ENCODE data around the gene AOAH. TPM values are rescaled to one million over a fixed set of nuclear protein-coding genes. Genes with fewer than 3 reads are reported as not detected.

The AOAH gene
- total RNA-seq, 2 experiments from 2014 or later, result 13.3 to 14.4 TPM

DNA sequence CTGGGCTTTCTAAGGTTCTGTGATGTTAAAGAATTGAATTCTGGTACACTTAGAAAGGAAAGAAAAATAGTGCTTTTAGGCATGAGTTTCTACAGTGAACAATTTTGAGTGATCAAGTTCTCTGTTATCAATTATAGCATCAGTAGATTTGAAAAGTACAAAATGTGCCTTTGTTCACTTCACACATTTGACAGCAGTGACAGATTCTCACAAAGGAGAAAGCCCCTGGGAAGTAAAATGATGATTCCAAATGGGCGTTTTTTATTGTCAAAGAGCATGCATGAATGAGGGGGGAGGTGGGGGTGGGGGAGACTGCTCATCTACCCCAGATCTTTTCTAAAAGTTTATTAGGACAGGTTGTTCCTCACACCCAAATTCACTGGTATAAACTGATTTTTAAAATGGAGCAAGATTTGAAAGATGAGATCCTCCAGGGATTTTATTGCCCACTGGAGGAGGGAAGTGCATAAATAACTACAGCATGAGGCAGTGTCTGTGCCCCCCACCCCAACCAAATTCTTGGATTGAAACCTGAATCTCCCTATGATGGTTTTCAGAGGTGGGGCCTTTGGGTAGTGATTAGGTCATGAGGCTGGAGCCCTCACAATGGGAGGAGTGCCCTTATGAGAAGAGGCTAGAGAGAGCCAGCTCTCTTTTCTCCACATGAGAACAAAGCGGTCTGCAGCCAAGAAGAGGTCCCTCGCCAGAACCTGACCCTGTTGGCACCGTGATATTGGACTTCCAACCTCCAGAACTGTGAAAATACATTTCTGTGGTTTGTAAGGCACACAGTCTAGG lies 79.5 kb downstream of the AOAH start:
- H3K9me3 Mint-ChIP-seq, result peaks cover 3% of the 10 kb centered on the region
- H3K4me3 Mint-ChIP-seq, result no peak overlapping the region
- ChIA-PET POLR2A (no interaction called here), CTCF (no interaction called here)
- no peaks in the 10 kb centered on the region for H3K27me3 Mint-ChIP-seq
- H3K36me3 Mint-ChIP-seq (ENCODE audit: low read depth), result peaks cover 22% of the 10 kb centered on the region
- DNase-seq, result no peak
- H3K4me1 Mint-ChIP-seq, result peaks cover 31% of the 10 kb centered on the region
- H3K27ac Mint-ChIP-seq, result no peak overlapping the region

DNA sequence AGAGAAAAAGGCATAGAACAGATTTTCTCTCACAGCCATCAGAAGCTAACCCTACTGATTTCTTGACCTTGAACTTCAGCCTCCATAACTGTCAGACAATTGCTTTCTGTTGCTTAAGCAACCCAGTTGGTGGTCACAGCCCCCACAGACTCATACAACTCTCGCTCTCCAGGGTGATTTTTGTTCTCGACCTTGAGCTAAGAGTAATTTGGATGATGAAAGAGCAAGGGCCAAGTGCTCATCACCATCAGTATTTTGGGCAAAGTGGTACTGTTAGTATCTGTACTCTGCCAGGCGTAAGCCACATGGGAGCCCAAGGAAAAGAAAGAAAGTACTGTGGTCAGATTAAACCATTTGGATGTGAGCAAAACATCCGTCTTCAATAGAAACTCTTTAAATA lies 81.9 kb downstream of the AOAH start:
- H3K4me1 Mint-ChIP-seq, result peaks cover 55% of the 10 kb centered on the region
- H3K27me3 Mint-ChIP-seq, result no peaks in the 10 kb centered on the region
- peaks cover 3% of the 10 kb centered on the region for H3K9me3 Mint-ChIP-seq
- H3K36me3 Mint-ChIP-seq (ENCODE audit: low read depth), result peaks cover 34% of the 10 kb centered on the region
- no peak for DNase-seq
- no peak overlapping the region for H3K4me3 Mint-ChIP-seq
- H3K27ac Mint-ChIP-seq, result no peak overlapping the region
- CTCF ChIA-PET, result interaction anchor here (1.7 kb wide), 1 partner anchor 10 kb away, joined by 3 read pairs; no protein-coding TSS in a partner anchor
- POLR2A ChIA-PET, result no interaction called here

- CTCF ChIA-PET, result interaction anchor here (1.7 kb wide), 1 partner anchor 9 kb away, joined by 3 read pairs; no protein-coding TSS in a partner anchor
- H3K36me3 Mint-ChIP-seq (ENCODE audit: low read depth), result peaks cover 38% of the 10 kb centered on the region
- POLR2A ChIA-PET, result no interaction called here
- peaks cover 3% of the 10 kb centered on the region for H3K9me3 Mint-ChIP-seq
- no peaks in the 10 kb centered on the region for H3K27me3 Mint-ChIP-seq
- H3K4me1 Mint-ChIP-seq, result peaks cover 59% of the 10 kb centered on the region
- DNase-seq, result no peak
- H3K4me3 Mint-ChIP-seq, result no peak overlapping the region
- H3K27ac Mint-ChIP-seq, result peak overlapping the region; percentile 72
These were observed 82.3 kb downstream of the AOAH start for GRCh38 chr7:36642010-36642409.

- Mint-ChIP-seq H3K36me3 (ENCODE audit: low read depth) (peaks cover 41% of the 10 kb centered on the region), H3K4me3 (no peak overlapping the region), H3K9me3 (peaks cover 3% of the 10 kb centered on the region), H3K27me3 (no peaks in the 10 kb centered on the region), H3K4me1 (peaks cover 64% of the 10 kb centered on the region), H3K27ac (peak overlapping the region; percentile 98)
- no peak for DNase-seq
- POLR2A ChIA-PET, result interaction anchor here (0.6 kb wide), 1 partner anchor 154 kb away, joined by 4 read pairs; no protein-coding TSS in a partner anchor
- CTCF ChIA-PET, result interaction anchor here (0.7 to 2.2 kb wide), 5 partner anchors 8 to 71 kb away, joined by 3 to 12 read pairs (median 3); no protein-coding TSS in a partner anchor
These were observed 83.6 kb downstream of the AOAH start for GRCh38 chr7:36640682-36641081.

DNA sequence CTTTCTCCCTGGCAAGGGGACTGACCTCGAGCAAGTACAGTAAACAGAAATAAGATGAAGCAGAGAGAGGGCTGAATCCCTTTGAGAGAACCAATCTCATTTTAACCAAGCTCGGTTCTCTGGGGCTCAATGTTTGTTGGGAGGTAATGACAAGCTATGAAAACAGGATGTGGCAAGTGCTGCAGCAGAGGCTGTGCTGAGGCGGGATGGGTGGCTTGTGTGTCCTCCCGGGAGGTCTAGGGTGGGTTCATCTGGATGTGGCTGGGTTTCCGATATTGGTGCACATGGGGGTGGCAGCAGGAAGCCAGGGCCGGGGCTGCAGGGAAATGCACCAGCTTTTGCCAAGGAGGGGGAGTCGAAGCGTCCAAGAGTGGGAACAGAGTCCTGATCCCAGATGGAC lies 84.5 kb downstream of the AOAH start:
- Mint-ChIP-seq H3K27me3 (no peaks in the 10 kb centered on the region), H3K9me3 (peaks cover 3% of the 10 kb centered on the region), H3K36me3 (ENCODE audit: low read depth) (peaks cover 41% of the 10 kb centered on the region), H3K4me1 (peaks cover 64% of the 10 kb centered on the region), H3K27ac (peak overlapping the region; percentile 98), H3K4me3 (peak overlapping the region; percentile 50)
- ChIA-PET POLR2A (no interaction called here), CTCF (interaction anchor here (1.1 to 2.2 kb wide), 3 partner anchors 31 to 542 kb away, joined by 3 to 12 read pairs (median 5); no protein-coding TSS in a partner anchor)
- peak; percentile 75 for DNase-seq

DNA sequence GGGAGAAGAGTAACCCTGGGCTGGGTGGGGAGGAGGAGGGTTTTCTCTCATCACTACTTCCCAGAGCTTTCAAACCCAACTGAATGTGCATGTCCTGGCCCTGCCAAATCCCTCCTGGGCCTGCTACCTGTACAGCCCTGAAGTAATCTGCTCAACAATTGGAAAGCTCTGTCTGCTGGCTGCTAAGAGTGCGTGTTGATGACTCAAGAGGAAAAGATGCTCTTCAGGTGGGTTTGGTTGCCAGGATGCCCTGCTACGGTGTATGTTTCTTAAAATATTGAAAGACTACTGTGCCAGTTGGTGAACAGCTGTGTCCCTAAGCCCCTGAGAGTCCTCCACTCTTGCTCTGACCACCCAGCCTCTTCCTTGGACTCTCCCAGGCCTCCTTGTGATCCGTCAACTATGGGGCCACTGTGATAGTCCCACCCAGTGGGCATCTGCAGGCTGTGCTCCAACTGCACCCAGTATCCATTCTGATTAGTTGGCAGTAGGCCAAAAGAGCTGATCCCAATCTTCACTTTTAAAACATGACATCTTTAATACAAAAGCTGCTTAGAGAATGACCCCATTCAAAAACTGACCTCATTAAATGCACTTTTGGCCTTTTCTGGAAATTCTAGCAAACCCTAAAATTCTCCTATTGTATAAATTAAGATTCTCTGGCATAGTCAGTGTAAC lies 85.6 kb downstream of the AOAH start:
- ChIA-PET POLR2A (no interaction called here), CTCF (interaction anchor here (0.9 to 2.2 kb wide), 7 partner anchors 24 to 544 kb away, joined by 3 to 12 read pairs (median 3); no protein-coding TSS in a partner anchor)
- Mint-ChIP-seq H3K4me1 (peaks cover 62% of the 10 kb centered on the region), H3K36me3 (ENCODE audit: low read depth) (peaks cover 39% of the 10 kb centered on the region), H3K27ac (peak overlapping the region; percentile 98), H3K4me3 (no peak overlapping the region), H3K9me3 (peaks cover 3% of the 10 kb centered on the region), H3K27me3 (no peaks in the 10 kb centered on the region)
- DNase-seq, result no peak

- H3K36me3 Mint-ChIP-seq (ENCODE audit: low read depth), result peaks cover 36% of the 10 kb centered on the region
- peaks cover 3% of the 10 kb centered on the region for H3K9me3 Mint-ChIP-seq
- DNase-seq, result no peak
- peak overlapping the region; percentile 98 for H3K27ac Mint-ChIP-seq
- no peaks in the 10 kb centered on the region for H3K27me3 Mint-ChIP-seq
- ChIA-PET CTCF (interaction anchor here (0.9 to 1.5 kb wide), 4 partner anchors 16 to 197 kb away, joined by 3 to 4 read pairs (median 3); no protein-coding TSS in a partner anchor), POLR2A (no interaction called here)
- no peak overlapping the region for H3K4me3 Mint-ChIP-seq
- H3K4me1 Mint-ChIP-seq, result peaks cover 60% of the 10 kb centered on the region
These were observed 86.2 kb downstream of the AOAH start for GRCh38 chr7:36638140-36638539.

DNA sequence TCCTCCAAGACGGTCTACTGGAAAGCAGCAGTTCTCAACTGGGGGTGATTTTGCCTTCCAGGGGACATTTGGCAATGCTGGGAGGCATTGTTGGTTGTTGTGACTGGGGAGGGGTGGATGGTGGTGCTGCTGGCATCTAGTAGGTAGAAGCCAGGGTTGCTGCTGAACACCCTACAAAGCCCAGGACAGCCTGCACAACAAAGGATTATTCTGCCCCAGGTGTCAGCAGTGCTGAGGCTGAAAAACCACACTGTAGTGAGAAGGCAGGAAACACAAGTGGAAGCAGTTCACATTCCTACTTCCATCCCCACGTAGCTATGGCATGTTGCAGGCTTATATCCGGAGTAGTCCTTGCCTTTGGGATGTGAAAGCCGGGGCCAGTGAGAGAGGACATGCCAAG lies 86.9 kb downstream of the AOAH start:
- Mint-ChIP-seq H3K4me3 (no peak overlapping the region), H3K27ac (peak overlapping the region; percentile 98), H3K27me3 (no peaks in the 10 kb centered on the region), H3K9me3 (peaks cover 3% of the 10 kb centered on the region), H3K36me3 (ENCODE audit: low read depth) (peaks cover 34% of the 10 kb centered on the region), H3K4me1 (peaks cover 54% of the 10 kb centered on the region)
- CTCF ChIA-PET, result interaction anchor here (0.9 kb wide), 1 partner anchor 17 kb away, joined by 3 read pairs; no protein-coding TSS in a partner anchor
- peak; percentile 15 for DNase-seq
- POLR2A ChIA-PET, result interaction anchor here (0.6 kb wide), 1 partner anchor 28 kb away, joined by 6 read pairs; no protein-coding TSS in a partner anchor

DNA sequence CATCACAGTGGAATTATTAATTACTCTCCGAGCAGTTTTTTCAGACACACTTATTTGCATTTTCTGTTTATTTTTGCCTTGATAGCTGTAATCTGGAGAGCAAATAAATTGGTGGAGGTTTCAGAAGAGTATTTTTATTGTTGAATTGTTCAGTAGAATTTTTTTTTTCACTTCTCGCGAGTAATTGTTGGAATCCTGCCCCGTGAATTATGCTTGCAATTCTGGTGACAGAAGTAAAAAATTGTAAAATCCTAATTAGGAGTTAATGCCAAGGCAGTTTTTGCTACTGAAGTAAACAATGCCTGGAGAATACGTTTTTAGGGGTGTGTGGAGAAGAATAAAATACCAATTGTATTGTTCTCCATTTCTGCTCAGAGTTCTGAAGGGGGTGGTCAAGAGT lies 88.2 kb downstream of the AOAH start:
- no peaks in the 10 kb centered on the region for H3K9me3 Mint-ChIP-seq
- H3K4me3 Mint-ChIP-seq, result no peak overlapping the region
- DNase-seq, result no peak
- peaks cover 47% of the 10 kb centered on the region for H3K4me1 Mint-ChIP-seq
- POLR2A ChIA-PET, result no interaction called here
- H3K36me3 Mint-ChIP-seq (ENCODE audit: low read depth), result peaks cover 33% of the 10 kb centered on the region
- H3K27ac Mint-ChIP-seq, result no peak overlapping the region
- H3K27me3 Mint-ChIP-seq, result no peaks in the 10 kb centered on the region
- CTCF ChIA-PET, result no interaction called here

- no peak for DNase-seq
- Mint-ChIP-seq H3K4me1 (peaks cover 38% of the 10 kb centered on the region), H3K27me3 (no peaks in the 10 kb centered on the region), H3K36me3 (ENCODE audit: low read depth) (peaks cover 29% of the 10 kb centered on the region), H3K27ac (peak overlapping the region; percentile 63), H3K4me3 (no peak overlapping the region), H3K9me3 (no peaks in the 10 kb centered on the region)
- ChIA-PET CTCF (interaction anchor here (0.6 to 1.3 kb wide), 3 partner anchors 10 to 484 kb away, joined by 3 to 5 read pairs (median 3); no protein-coding TSS in a partner anchor), POLR2A (no interaction called here)
These were observed 89.2 kb downstream of the AOAH start for GRCh38 chr7:36635091-36635490.

GRCh38 chr7:36633377-36633776 lies 90.9 kb downstream of the AOAH start:
- Mint-ChIP-seq H3K9me3 (no peaks in the 10 kb centered on the region), H3K36me3 (ENCODE audit: low read depth) (peaks cover 18% of the 10 kb centered on the region), H3K4me1 (peaks cover 21% of the 10 kb centered on the region), H3K4me3 (no peak overlapping the region), H3K27ac (no peak overlapping the region), H3K27me3 (no peaks in the 10 kb centered on the region)
- no peak for DNase-seq
- POLR2A ChIA-PET, result no interaction called here
- CTCF ChIA-PET, result no interaction called here

GRCh38 chr7:36630112-36630650 lies 94.1 kb downstream of the AOAH start:
- no peaks in the 10 kb centered on the region for H3K27me3 Mint-ChIP-seq
- H3K36me3 Mint-ChIP-seq (ENCODE audit: low read depth), result peaks cover 6% of the 10 kb centered on the region
- DNase-seq, result no peak
- peaks cover 6% of the 10 kb centered on the region for H3K4me1 Mint-ChIP-seq
- H3K9me3 Mint-ChIP-seq, result peaks cover 2% of the 10 kb centered on the region
- POLR2A ChIA-PET, result no interaction called here
- CTCF ChIA-PET, result no interaction called here
- no peak overlapping the region for H3K27ac Mint-ChIP-seq
- H3K4me3 Mint-ChIP-seq, result no peak overlapping the region

DNA sequence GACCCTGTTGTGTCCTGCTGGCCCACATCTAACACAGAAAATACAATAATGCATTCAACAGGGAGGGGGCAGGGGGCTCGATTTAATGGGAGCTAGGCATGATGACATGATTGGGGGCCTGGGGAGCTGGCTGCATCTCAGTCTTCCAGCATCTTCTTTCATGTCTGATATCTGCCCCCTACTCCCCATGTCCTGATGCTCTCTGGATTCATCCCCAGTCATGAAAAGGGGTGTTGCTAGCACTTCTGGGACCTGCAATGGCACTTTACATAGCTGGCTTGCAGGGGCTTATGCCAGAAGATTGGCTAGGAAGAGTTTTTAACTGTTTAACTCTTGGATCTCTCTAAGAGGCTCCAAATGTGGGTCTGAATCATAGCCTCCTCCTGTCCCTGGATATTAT lies 94.9 kb downstream of the AOAH start:
- peaks cover 6% of the 10 kb centered on the region for H3K4me1 Mint-ChIP-seq
- H3K9me3 Mint-ChIP-seq, result peaks cover 2% of the 10 kb centered on the region
- ChIA-PET POLR2A (no interaction called here), CTCF (no interaction called here)
- H3K27me3 Mint-ChIP-seq, result no peaks in the 10 kb centered on the region
- peaks cover 6% of the 10 kb centered on the region for H3K36me3 Mint-ChIP-seq (ENCODE audit: low read depth)
- no peak for DNase-seq
- H3K27ac Mint-ChIP-seq, result no peak overlapping the region
- H3K4me3 Mint-ChIP-seq, result no peak overlapping the region

Data from activated CD4-positive, alpha-beta T cell treated with anti-CD3 and anti-CD28 coated beads, Interleukin-2, amount 10 ng/mL, durations not matched to agents 7 days and 5 days (primary cell).